K562 (cell line): ENCODE data around the gene HSPB6. TPM values are rescaled to one million over a fixed set of nuclear protein-coding genes. Genes with fewer than 3 reads are reported as not detected.

Experiments used
- BRD4 ChIP-seq: fragments of 200-600 bp; sonication (generic); IDR thresholded peaks from 2 replicates; pipeline ENCODE4 v1.6.1; 2017; ENCODE audit warnings: inconsistent platforms
- CBX5 ChIP-seq: IDR thresholded peaks from 2 replicates; pipeline ENCODE4 v1.6.1; 2014; ENCODE audit warnings: low read depth, borderline replicate concordance
- CXXC5 ChIP-seq: fragments of 250-450 bp; sonication (Bioruptor Pico); IDR thresholded peaks from 2 replicates; pipeline ENCODE4 v1.8.0; 2022; ENCODE audit warnings: inconsistent platforms, mild to moderate bottlenecking, moderate library complexity
- E2F3 ChIP-seq: fragments of 250-450 bp; sonication (Bioruptor Pico); IDR thresholded peaks from 2 replicates; pipeline ENCODE4 v1.4.0; 2020; ENCODE audit warnings: mild to moderate bottlenecking
- KLF1 ChIP-seq: fragments of 450-650 bp; IDR thresholded peaks from 2 replicates; pipeline ENCODE4 v1.6.1; 2016; ENCODE audit warnings: missing genetic modification characterization, missing compliant biosample characterization
- MITF ChIP-seq: IDR thresholded peaks from 2 replicates; pipeline ENCODE4 v1.6.1; 2014; ENCODE audit warnings: antibody characterized with exemption
- PKNOX1 ChIP-seq: fragments of 450-650 bp; IDR thresholded peaks from 2 replicates; pipeline ENCODE4 v1.6.1; 2016
- POLR2G ChIP-seq: fragments of 200-400 bp; formaldehyde crosslinking; IDR thresholded peaks from 2 replicates; pipeline ENCODE4 v1.6.1; 2017; ENCODE audit warnings: low read depth, mild to moderate bottlenecking, antibody characterized with exemption, low read length, moderate library complexity
- PRDM10 ChIP-seq: fragments of 450-650 bp; IDR thresholded peaks from 2 replicates; pipeline ENCODE4 v1.6.1; 2018; ENCODE audit not compliant: partially characterized antibody
- RBFOX2 ChIP-seq: fragments of 200-400 bp; formaldehyde crosslinking; IDR thresholded peaks from 2 replicates; pipeline ENCODE4 v1.6.1; 2017; ENCODE audit warnings: low read depth, mild to moderate bottlenecking, low read length, moderate library complexity
- TOE1 ChIP-seq, 2 experiments: fragments of 450-650 bp in 1 of 2; sonication (generic) in 1 of 2; formaldehyde crosslinking in 1 of 2; IDR thresholded peaks; 2 replicates each; pipeline versions ENCODE4 v1.7.1 to v1.8.0; 2016 to 2022; ENCODE audit warnings: borderline replicate concordance in 2 of 2, mild to moderate bottlenecking in 2 of 2, antibody characterized with exemption in 1 of 2, inconsistent platforms in 1 of 2, low read depth in 1 of 2, missing genetic modification reagents in 1 of 2, moderate library complexity in 1 of 2
- XRCC5 ChIP-seq: fragments of 200-400 bp; formaldehyde crosslinking; IDR thresholded peaks from 2 replicates; pipeline ENCODE4 v1.6.1; 2017; ENCODE audit warnings: low read depth, mild to moderate bottlenecking, low read length
- ZNF511 ChIP-seq: sonication (generic); formaldehyde crosslinking; IDR thresholded peaks from 2 replicates; pipeline ENCODE4 v1.8.0; 2022; ENCODE audit warnings: mild to moderate bottlenecking, missing genetic modification reagents
- ZNF592 ChIP-seq: fragments of 450-650 bp; IDR thresholded peaks from 2 replicates; pipeline ENCODE4 v1.6.1; 2017; ENCODE audit warnings: antibody characterized with exemption, mild to moderate bottlenecking
- polyA plus RNA-seq, 8 experiments: library from polyadenylated mRNA; depleted of rRNA in 4 of 8; stranded (reverse) in 5 of 8; unstranded in 3 of 8; fragments of >200 nt; fragmentation: Nextera tagmentation in 2 of 8; fragmentation: Illumina TruSeq in 1 of 8; extraction: Ambion mirVana in 2 of 8; extraction: Trizol in 1 of 8; gene quantifications; 2 replicates each; pipeline versions ENCODE4 v1.2.1 to v1.2.3, GENCODE V29; 2011 to 2014; ENCODE audit warnings: inconsistent platforms in 1 of 8, missing spikeins in 1 of 8
- total RNA-seq, 7 experiments: library from RNA; depleted of rRNA in 6 of 7; stranded (reverse); fragments of >200 nt in 6 of 7; fragmentation: Illumina TruSeq in 2 of 7; extraction: Trizol in 2 of 7; gene quantifications; 2 replicates each; pipeline versions ENCODE4 v1.2.1 to v1.2.3, GENCODE V29; 2011 to 2021; ENCODE audit warnings: low replicate concordance in 1 of 7

Gene HSPB6
- total and polyA plus RNA-seq, 9 of the 15 experiments (the other 6 are each of a cell fraction or from before 2014, with no cell fraction given), result 0.55 TPM; not detected in 8

GRCh38 chr19:35744430-35745327 lies 12.2 kb downstream of the HSPB6 start (continued):
- TF ChIP-seq MITF (no peak), KLF1 (tag) (no peak), POLR2G (peak; percentile 93), XRCC5 (0 out of 2 replicates have a peak, but pooled peaks have one; percentile 22), PRDM10 (peak; percentile 28), ZNF511 (CRISPR knock-in tag) (0 out of 2 replicates have a peak, but pooled peaks have one; percentile 20), E2F3 (no peak), CBX5 (no peak), ZNF592 (no peak), BRD4 (peak; percentile 39; the same call in 1 of the 2 replicates), CXXC5 (CRISPR knock-in tag) (peak; percentile 45), TOE1 (IDR thresholded peaks at IDR 0.05; ENCODE audit: borderline replicate concordance) (peak; percentile 76; the same call in 1 of the 2 replicates), TOE1 (CRISPR knock-in tag; IDR thresholded peaks at IDR 0.05; ENCODE audit: borderline replicate concordance, low read depth) (no peak), RBFOX2 (peak; percentile 86), PKNOX1 (peak; percentile 53; the same call in 1 of the 2 replicates)
